GM10266 (cell line): ENCODE measurements around the gene NANS.

Experiments used
- DNase-seq: peaks from one replicate; pipeline ENCODE4 v3.0.0; 2012; ENCODE audit errors: extremely low spot score
- CTCF ChIP-seq: IDR thresholded peaks from 2 replicates; pipeline ENCODE4 v1.5.1; 2012; ENCODE audit warnings: mild to moderate bottlenecking, low read depth; ENCODE audit not compliant: control insufficient read depth, insufficient read depth; ENCODE audit errors: missing control alignments

NANS gene

GRCh38 chr9:98094851-98095250, 38.3 kb downstream of the NANS start:
- DNase-seq: no peak
- TF ChIP-seq CTCF: no peak

GRCh38 chr9:98095401-98095800, 38.9 kb downstream of the NANS start:
- TF ChIP-seq CTCF: no peak

DNA sequence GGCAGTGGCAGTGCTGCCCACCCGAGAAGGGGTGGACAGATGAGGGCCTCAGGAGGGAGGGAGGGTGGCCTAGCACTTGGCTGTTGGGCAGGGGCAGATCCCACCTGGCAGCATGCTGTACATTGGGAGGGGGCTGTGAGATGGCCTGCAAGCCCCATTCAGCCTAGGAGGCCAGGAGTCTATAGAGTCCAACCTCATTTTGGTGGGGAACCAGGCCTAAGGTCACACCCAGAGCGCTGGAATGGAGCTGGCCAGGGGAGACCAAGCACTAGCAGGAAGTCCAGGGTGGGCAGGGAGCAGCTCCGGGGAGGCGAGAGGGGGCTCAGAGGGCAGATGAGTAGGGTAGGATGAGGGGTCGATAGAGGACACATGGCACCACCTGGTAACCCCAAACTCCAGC, 39.6 kb downstream of the NANS start:
- TF ChIP-seq CTCF: no peak
- no peak for DNase-seq

More at GRCh38 chr9:98095401-98095800, 38.9 kb downstream of the NANS start:
- no peak for DNase-seq

GRCh38 chr9:98097836-98098235, 41.3 kb downstream of the NANS start:
- no peak for TF ChIP-seq CTCF
- DNase-seq: no peak

DNA sequence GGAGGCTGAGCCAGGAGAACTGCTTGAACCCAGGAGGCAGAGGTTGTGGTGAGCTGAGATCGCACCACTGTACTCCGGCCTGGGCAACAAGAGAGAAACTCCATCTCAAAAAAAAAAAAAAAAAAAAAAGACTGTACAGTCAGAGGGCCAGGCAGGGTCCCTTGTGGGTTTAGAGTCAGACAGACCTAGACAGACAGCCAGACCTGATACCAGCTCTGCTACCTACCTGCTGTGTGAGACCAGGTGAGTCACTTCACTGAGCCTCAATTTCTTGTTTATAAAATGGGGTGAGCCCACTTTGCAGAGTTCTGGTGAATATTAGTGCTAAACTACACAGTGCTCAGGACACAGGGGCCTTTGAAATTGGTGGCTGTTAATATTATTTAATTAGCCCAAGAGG, 42.8 kb downstream of the NANS start:
- DNase-seq: no peak
- TF ChIP-seq CTCF: no peak

DNA sequence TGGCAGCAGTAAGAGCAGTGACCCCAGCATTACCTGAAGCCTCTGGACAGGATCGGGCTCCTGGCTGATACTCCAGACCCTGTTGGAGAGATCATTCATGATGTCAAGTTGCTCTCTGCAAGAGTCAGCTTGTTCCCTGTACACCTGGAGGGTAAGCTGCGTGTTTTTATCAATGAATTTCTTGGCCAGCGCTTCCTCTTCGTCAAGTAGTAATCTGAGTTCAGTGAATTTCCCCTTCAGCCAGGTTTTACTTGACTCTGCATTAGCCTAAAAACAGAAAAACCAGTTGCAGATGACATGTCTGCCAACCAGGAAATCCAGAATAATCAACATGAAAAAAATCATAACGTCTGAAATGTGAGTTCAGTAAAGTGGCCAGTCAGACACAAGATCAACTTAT, 43.4 kb downstream of the NANS start:
- TF ChIP-seq CTCF: no peak
- no peak for DNase-seq

GRCh38 chr9:98100456-98100855, 43.9 kb downstream of the NANS start:
- no peak for TF ChIP-seq CTCF
- DNase-seq: no peak
